Measurements from ENCODE around the gene ZNF804B. TPM values are rescaled to one million over a fixed set of nuclear protein-coding genes. Genes with fewer than 3 reads are reported as not detected.

Gene ZNF804B
- total RNA-seq, 4 donors from 2014 or later: not detected

DNA sequence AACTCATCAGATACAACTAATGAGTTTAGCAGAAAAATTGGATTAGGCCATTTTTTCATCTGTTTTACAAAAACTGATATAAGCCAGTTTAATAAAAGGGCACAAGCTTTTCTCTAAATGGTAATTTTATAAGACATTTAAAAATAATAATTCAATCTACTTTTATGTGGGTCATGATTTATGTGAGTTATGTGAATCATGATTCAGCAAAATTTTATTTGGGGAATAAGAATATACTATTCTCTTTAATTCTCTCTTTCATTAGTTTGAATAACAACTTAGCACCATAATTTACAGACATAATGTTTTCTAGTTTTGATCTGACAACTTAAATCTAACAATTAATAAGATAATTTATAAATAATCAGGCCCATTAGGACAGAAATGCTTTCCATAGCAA is 99.8 kb downstream of the ZNF804B start:
- H3K4me1 ChIP-seq: no peaks in the 10 kb centered on the region
- no peak overlapping the region for H3K27ac ChIP-seq
- H3K27me3 ChIP-seq: no peaks in the 10 kb centered on the region
- H3K36me3 ChIP-seq: no peaks in the 10 kb centered on the region
- no peak overlapping the region for H3K4me3 ChIP-seq
- DNase-seq: no peak
- no peak for TF ChIP-seq POLR2A (IDR thresholded peaks at IDR 0.05)
- TF ChIP-seq, protein P1, sequence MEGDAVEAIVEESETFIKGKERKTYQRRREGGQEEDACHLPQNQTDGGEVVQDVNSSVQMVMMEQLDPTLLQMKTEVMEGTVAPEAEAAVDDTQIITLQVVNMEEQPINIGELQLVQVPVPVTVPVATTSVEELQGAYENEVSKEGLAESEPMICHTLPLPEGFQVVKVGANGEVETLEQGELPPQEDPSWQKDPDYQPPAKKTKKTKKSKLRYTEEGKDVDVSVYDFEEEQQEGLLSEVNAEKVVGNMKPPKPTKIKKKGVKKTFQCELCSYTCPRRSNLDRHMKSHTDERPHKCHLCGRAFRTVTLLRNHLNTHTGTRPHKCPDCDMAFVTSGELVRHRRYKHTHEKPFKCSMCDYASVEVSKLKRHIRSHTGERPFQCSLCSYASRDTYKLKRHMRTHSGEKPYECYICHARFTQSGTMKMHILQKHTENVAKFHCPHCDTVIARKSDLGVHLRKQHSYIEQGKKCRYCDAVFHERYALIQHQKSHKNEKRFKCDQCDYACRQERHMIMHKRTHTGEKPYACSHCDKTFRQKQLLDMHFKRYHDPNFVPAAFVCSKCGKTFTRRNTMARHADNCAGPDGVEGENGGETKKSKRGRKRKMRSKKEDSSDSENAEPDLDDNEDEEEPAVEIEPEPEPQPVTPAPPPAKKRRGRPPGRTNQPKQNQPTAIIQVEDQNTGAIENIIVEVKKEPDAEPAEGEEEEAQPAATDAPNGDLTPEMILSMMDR (IDR thresholded peaks at IDR 0.05): no peak
- intact Hi-C loops (cut with DNase I): no loop called here
- H3K9me3 ChIP-seq: no peaks in the 10 kb centered on the region

DNA sequence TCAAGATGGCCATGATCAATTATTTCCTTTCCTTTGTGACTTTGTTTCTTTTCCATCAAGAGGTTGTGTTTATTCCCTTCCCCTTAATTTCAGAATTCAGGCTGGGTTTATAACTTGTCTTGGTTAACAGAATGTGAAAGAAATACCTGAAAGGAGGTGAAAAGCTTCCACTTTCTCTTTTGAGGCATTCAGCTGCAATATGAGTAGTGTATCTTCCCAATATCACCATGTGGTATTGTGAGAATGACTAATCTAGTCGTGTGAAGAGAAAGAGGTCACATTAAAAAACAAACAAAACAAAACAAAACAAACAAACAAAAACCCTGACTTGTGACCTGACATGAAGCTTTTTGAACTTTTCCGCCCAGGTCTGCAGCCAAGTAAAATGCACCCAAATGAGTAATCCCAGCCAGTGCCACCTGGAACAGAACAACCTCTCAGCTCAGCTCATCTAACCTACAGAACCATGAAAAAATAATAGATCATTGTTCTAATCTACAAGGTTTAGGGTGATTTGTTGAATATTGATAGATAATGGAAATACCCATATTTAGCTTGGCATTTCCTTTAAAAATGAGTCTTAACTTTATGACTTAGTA is 106.9 kb downstream of the ZNF804B start:
- Histone ChIP-seq H3K4me1 (no peaks in the 10 kb centered on the region), H3K4me3 (no peak overlapping the region), H3K9me3 (no peaks in the 10 kb centered on the region), H3K36me3 (no peaks in the 10 kb centered on the region), H3K27me3 (no peaks in the 10 kb centered on the region), H3K27ac (no peak overlapping the region)
- DNase-seq: no peak
- WGBS, 2 donors: 44 to 45% methylated on average over 2 of the region's 2 CpGs
- TF ChIP-seq, protein P1 (IDR thresholded peaks at IDR 0.05): no peak
- no peak for TF ChIP-seq POLR2A (IDR thresholded peaks at IDR 0.05)
- intact Hi-C loops (cut with DNase I): no loop called here

DNA sequence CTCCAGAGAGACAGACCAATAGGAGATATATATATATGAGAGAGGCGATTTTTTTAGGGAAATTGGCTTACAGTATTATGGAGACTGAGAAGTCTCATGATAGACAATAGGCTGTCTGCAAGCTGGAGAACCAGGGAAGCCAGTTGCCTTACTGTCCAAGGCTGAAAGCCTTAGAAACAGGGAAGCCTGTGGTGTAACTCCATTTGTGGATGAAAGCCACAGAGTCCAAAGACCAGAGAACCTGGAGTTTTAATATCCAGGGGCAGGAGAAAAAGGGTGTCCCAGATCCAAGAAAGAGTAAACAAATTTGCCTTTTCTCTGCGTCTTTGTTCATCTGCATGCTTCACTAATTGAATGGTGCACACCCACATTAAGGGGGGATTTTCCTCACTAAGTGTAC is 107.7 kb downstream of the ZNF804B start:
- Histone ChIP-seq H3K4me1 (no peaks in the 10 kb centered on the region), H3K27ac (no peak overlapping the region), H3K9me3 (no peaks in the 10 kb centered on the region), H3K4me3 (no peak overlapping the region), H3K27me3 (no peaks in the 10 kb centered on the region), H3K36me3 (no peaks in the 10 kb centered on the region)
- intact Hi-C loops (cut with DNase I): no loop called here
- TF ChIP-seq, protein P1 (IDR thresholded peaks at IDR 0.05): no peak
- no peak for TF ChIP-seq POLR2A (IDR thresholded peaks at IDR 0.05)
- WGBS, 2 donors: 35 to 69% methylated on average over 2 of the region's 2 CpGs
- DNase-seq: no peak

DNA sequence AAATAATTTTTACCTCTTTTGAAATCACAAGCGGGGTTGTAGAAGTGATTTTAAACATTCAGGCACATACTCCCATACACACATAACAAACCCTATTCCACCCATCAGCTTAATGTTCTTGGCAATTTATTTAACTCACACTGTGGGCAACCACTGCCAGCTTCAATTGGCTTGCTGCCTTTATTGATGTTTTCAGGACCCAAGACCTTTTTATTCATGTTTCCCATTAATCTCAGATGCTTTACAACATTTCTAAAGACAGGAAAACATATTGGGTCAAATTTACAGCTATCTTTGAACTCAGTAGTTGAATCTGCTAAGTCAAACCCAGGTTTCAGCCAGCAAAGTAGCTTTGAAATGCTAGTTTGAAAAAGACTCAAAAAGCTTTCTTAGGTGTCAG is 109.0 kb downstream of the ZNF804B start:
- H3K27me3 ChIP-seq: no peaks in the 10 kb centered on the region
- TF ChIP-seq POLR2A (IDR thresholded peaks at IDR 0.05): no peak
- TF ChIP-seq, protein P1 (IDR thresholded peaks at IDR 0.05): no peak

DNA sequence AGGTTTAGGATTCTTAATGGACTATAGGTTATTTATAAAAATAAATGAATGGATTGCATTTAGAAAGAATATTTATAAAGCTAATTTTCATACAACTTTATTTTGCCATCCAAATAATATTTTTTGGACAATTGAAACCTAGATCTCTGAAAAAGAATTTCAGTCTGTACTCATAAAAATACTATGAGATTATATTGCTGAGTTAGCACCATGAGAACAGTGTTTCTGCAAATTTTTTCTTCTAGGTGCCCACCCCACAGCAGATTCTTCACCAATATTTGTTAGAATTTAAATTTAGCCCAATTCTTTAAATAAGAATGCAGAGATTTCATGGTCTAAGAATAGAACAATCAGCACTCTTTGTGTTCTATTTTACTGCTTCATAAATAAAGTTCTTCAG is 121.6 kb downstream of the ZNF804B start:
- H3K9me3 ChIP-seq: no peaks in the 10 kb centered on the region
- no peak overlapping the region for H3K4me3 ChIP-seq
- no peak for DNase-seq
- no peaks in the 10 kb centered on the region for H3K4me1 ChIP-seq
- no peaks in the 10 kb centered on the region for H3K36me3 ChIP-seq
- H3K27me3 ChIP-seq: no peaks in the 10 kb centered on the region
- intact Hi-C loops (cut with DNase I): no loop called here
- TF ChIP-seq, protein P1 (IDR thresholded peaks at IDR 0.05): no peak
- no peak for TF ChIP-seq POLR2A (IDR thresholded peaks at IDR 0.05)
- no peak overlapping the region for H3K27ac ChIP-seq

More for the DNA sequence above, 109.0 kb downstream of the ZNF804B start:
- Histone ChIP-seq H3K36me3 (no peaks in the 10 kb centered on the region), H3K4me3 (no peak overlapping the region), H3K9me3 (no peaks in the 10 kb centered on the region), H3K4me1 (no peaks in the 10 kb centered on the region), H3K27ac (no peak overlapping the region)
- WGBS, 2 donors: 77 to 78% methylated on average over 1 of the region's 1 CpG
- DNase-seq: no peak
- intact Hi-C loops (cut with DNase I): no loop called here

Data from esophagus squamous epithelium (tissue), 5 donors.